DOHH2 (cell line): ENCODE data around the gene NME3.

Experiments
- H3F3A ChIP-seq: fragments of 200-600 bp; sonication (generic), shearing (Covaris generic); 2 replicates; pipeline ENCODE4 v1.6.0; 2016; ENCODE audit warnings: antibody characterized with exemption, mild to moderate bottlenecking; ENCODE audit not compliant: control insufficient read depth, insufficient read depth
- H3K27ac ChIP-seq: fragments of 200-600 bp; sonication (generic); 2 replicates; pipeline ENCODE4 v1.5.1; 2014; ENCODE audit warnings: low read depth, mild to moderate bottlenecking, low read length, moderate library complexity
- H3K27me3 ChIP-seq: fragments of 200-600 bp; sonication (generic); 2 replicates; pipeline ENCODE4 v1.6.1; 2014; ENCODE audit warnings: mild to moderate bottlenecking, low read length, mixed read lengths; ENCODE audit not compliant: control insufficient read depth
- H3K36me3 ChIP-seq: fragments of 200-600 bp; sonication (generic); 2 replicates; pipeline ENCODE4 v1.6.1; 2014; ENCODE audit warnings: mild to moderate bottlenecking, low read length, moderate library complexity, mixed read lengths; ENCODE audit not compliant: control insufficient read depth
- H3K4me1 ChIP-seq: fragments of 200-600 bp; sonication (generic); 2 replicates; pipeline ENCODE4 v1.6.1; 2014; ENCODE audit warnings: mild to moderate bottlenecking, low read length, mixed read lengths; ENCODE audit not compliant: control insufficient read depth
- H3K4me2 ChIP-seq: fragments of 200-600 bp; sonication (generic); 2 replicates; pipeline ENCODE4 v1.6.0; 2014; ENCODE audit warnings: mild to moderate bottlenecking, low read length, moderate library complexity
- H3K4me3 ChIP-seq: fragments of 200-600 bp; sonication (generic); 2 replicates; pipeline ENCODE4 v1.5.1; 2014; ENCODE audit warnings: mild to moderate bottlenecking, low read length, mixed read lengths
- H3K79me2 ChIP-seq: fragments of 200-600 bp; sonication (generic); 2 replicates; pipeline ENCODE4 v1.6.1; 2014; ENCODE audit warnings: mild to moderate bottlenecking, low read length, mixed read lengths; ENCODE audit not compliant: control insufficient read depth
- H3K9me2 ChIP-seq: fragments of 200-600 bp; sonication (generic); replicated peaks from 2 replicates; pipeline ENCODE4 v1.6.1; 2014; ENCODE audit warnings: mild to moderate bottlenecking, low read length, mixed read lengths; ENCODE audit not compliant: control insufficient read depth
- H3K9me3 ChIP-seq: fragments of 200-600 bp; sonication (generic); 2 replicates; pipeline ENCODE4 v1.6.1; 2014; ENCODE audit warnings: antibody characterized with exemption, low read length, mixed read lengths; ENCODE audit not compliant: control insufficient read depth, insufficient read depth
- H4K20me1 ChIP-seq: fragments of 200-600 bp; sonication (generic); 2 replicates; pipeline ENCODE4 v1.6.0; 2014; ENCODE audit warnings: low read depth, mild to moderate bottlenecking, antibody characterized with exemption, low read length, moderate library complexity; ENCODE audit not compliant: control insufficient read depth, insufficient read depth
- EZH2phosphoT487 ChIP-seq: fragments of 200-600 bp; sonication (generic); IDR thresholded peaks from 2 replicates; pipeline ENCODE4 v1.6.1; 2017; ENCODE audit warnings: borderline replicate concordance, mild to moderate bottlenecking, antibody characterized with exemption, low read length, moderate library complexity, mixed read lengths
- TF ChIP-seq, protein P1 (sequence below): fragments of 200-600 bp; sonication (generic); IDR thresholded peaks from one replicate; pipeline ENCODE4 v1.5.1; 2014; ENCODE audit warnings: antibody characterized with exemption, mild to moderate bottlenecking, low read depth, low read length; ENCODE audit not compliant: poor library complexity, severe bottlenecking

NME3 gene

DNA sequence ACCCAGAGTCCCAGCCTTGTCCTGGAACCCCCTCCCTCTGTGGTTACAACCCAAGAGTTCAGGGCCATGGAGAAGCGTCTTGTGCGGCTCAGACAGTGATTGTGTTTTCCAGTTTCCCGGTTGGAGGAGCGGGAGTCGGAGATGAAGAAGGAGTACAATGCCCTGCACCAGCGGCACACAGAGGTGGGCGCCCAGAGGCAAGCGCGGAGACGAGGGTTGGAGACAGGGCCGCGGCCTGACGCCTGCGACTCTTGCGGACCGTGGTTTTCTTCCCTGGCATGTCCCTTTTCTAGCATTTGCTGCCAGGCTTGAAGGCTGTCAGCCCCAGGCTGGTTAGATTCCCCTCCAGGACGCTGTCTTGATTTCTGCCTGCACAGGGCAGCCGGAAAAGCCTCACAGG is 42.3 kb downstream of the NME3 start:
- no peaks in the 10 kb centered on the region for H4K20me1 ChIP-seq
- no peak for TF ChIP-seq EZH2phosphoT487
- TF ChIP-seq, protein P1, sequence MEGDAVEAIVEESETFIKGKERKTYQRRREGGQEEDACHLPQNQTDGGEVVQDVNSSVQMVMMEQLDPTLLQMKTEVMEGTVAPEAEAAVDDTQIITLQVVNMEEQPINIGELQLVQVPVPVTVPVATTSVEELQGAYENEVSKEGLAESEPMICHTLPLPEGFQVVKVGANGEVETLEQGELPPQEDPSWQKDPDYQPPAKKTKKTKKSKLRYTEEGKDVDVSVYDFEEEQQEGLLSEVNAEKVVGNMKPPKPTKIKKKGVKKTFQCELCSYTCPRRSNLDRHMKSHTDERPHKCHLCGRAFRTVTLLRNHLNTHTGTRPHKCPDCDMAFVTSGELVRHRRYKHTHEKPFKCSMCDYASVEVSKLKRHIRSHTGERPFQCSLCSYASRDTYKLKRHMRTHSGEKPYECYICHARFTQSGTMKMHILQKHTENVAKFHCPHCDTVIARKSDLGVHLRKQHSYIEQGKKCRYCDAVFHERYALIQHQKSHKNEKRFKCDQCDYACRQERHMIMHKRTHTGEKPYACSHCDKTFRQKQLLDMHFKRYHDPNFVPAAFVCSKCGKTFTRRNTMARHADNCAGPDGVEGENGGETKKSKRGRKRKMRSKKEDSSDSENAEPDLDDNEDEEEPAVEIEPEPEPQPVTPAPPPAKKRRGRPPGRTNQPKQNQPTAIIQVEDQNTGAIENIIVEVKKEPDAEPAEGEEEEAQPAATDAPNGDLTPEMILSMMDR: no peak
- H3K79me2 ChIP-seq: peaks cover 51% of the 10 kb centered on the region
- H3K4me2 ChIP-seq: no peak overlapping the region
- H3F3A ChIP-seq: no peaks in the 10 kb centered on the region
- H3K27ac ChIP-seq: no peak overlapping the region
- H3K36me3 ChIP-seq: peaks cover 79% of the 10 kb centered on the region
- peaks cover 23% of the 10 kb centered on the region for H3K4me1 ChIP-seq
- H3K27me3 ChIP-seq: no peaks in the 10 kb centered on the region
- H3K4me3 ChIP-seq: no peak overlapping the region
- H3K9me3 ChIP-seq: peaks cover 10% of the 10 kb centered on the region; the same call in 1 of the 2 replicates
- H3K9me2 ChIP-seq: no peaks in the 10 kb centered on the region

DNA sequence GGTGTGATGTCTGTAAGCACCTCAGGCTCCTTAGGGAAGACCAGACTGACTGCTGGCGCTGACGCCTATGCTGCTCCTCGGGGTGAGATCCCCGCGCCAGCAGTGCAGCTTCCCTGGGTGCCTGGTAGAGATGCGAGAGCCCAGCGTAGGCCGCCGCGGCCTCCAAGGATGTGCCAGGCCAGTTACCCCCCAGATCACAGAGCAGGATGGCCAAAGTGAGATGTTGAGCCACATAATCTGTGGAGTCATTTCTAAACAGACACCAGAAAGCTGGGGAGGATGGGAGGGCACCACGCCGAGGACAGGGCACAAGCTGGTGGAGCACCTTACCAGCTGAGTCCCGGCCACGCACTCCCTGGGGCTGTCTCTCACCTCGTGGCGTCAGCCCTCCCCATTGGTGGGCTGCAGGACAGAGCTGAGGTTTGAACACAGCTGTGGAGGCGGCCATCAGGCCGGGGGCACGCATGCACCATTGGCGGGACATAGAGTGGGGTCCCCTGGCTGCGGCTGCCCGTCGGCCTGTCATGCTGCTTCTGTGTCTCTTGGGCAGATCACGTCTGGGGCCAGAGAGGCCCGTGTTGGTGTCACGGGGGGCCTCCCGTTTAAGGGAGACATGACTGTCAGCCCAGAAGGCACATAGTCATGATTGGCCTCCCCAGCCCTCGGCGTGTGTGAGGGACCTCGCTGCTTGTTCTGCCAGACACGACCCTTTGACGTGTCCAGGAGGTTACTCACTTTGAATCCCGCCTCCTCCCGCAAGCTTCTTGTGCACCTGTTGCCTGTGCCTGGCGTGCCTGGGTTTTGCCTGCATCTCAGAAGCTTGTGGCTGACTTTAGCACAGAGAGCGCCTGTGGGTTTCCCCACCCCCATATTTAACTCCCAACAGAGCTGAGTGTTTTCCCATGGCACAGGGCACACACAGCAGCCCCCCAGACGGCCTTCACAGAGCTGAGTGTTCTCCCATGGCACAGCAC is 43.4 kb downstream of the NME3 start:
- Histone ChIP-seq H3K9me3 (no peaks in the 10 kb centered on the region), H3K79me2 (peaks cover 58% of the 10 kb centered on the region), H3K9me2 (no peaks in the 10 kb centered on the region), H3K4me2 (no peak overlapping the region), H3K4me1 (peaks cover 34% of the 10 kb centered on the region), H4K20me1 (no peaks in the 10 kb centered on the region), H3K36me3 (peaks cover 71% of the 10 kb centered on the region), H3K27ac (no peak overlapping the region), H3K27me3 (no peaks in the 10 kb centered on the region), H3F3A (no peaks in the 10 kb centered on the region), H3K4me3 (no peak overlapping the region)
- no peak for TF ChIP-seq EZH2phosphoT487

- no peak for TF ChIP-seq EZH2phosphoT487
- TF ChIP-seq, protein P1: no peak
- Histone ChIP-seq H3K36me3 (peaks cover 61% of the 10 kb centered on the region), H3K4me3 (no peak overlapping the region), H3K27ac (no peak overlapping the region), H3K4me1 (peaks cover 45% of the 10 kb centered on the region), H3K79me2 (peaks cover 68% of the 10 kb centered on the region), H4K20me1 (no peaks in the 10 kb centered on the region), H3K27me3 (no peaks in the 10 kb centered on the region), H3F3A (no peaks in the 10 kb centered on the region; the same call in 1 of the 2 replicates), H3K4me2 (no peak overlapping the region), H3K9me3 (no peaks in the 10 kb centered on the region), H3K9me2 (no peaks in the 10 kb centered on the region)
Measured at GRCh38 chr16:1726661-1727502, 44.5 kb downstream of the NME3 start.
